ENCODE measurements around the gene PXMP2.

PXMP2 gene

DNA sequence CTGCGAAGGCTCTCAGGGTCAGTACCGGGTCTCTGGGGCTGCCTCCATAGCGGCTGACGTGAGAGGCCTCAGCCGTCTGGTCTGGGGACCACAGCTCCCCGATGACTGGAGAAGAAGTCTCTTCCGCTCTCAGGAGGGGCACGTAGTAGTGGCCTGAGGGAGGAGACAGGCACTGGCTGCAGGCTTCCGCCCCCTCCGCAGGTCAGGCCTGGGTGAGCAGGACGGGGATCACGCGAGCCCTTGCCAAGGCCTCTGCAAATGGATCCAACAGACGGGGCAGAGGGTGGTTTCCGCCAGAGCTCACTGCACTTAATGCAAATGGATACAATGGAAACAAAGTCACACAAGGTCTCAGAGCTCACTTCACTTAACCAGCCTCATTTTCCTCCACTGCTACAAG lies 49.5 kb downstream of the PXMP2 start:
- Histone ChIP-seq H2AFZ (ENCODE audit: low read depth, low read length) (no peak overlapping the region), H3K79me2 (ENCODE audit: low read length) (no peaks in the 10 kb centered on the region), H3K4me1 (ENCODE audit: low read length) (no peaks in the 10 kb centered on the region), H3K9ac (ENCODE audit: low read length) (no peak overlapping the region), H3K4me2 (ENCODE audit: low read length) (no peak overlapping the region), H3K36me3 (replicated peaks; ENCODE audit: low read depth, low read length) (peaks cover 62% of the 10 kb centered on the region), H3K27ac (ENCODE audit: low read length) (no peak overlapping the region), H3K9me3 (ENCODE audit: insufficient read depth, low read length) (no peaks in the 10 kb centered on the region), H3K4me3 (ENCODE audit: low read length) (no peak overlapping the region), H4K20me1 (ENCODE audit: insufficient read depth, low read length) (no peaks in the 10 kb centered on the region), H3K27me3 (ENCODE audit: low read depth, low read length) (no peaks in the 10 kb centered on the region)
- TF ChIP-seq EZH2phosphoT487 (IDR thresholded peaks at IDR 0.05; ENCODE audit: low read depth) (no peak), CTCF (IDR thresholded peaks at IDR 0.05; ENCODE audit: low read depth, low read length) (no peak)

DNA sequence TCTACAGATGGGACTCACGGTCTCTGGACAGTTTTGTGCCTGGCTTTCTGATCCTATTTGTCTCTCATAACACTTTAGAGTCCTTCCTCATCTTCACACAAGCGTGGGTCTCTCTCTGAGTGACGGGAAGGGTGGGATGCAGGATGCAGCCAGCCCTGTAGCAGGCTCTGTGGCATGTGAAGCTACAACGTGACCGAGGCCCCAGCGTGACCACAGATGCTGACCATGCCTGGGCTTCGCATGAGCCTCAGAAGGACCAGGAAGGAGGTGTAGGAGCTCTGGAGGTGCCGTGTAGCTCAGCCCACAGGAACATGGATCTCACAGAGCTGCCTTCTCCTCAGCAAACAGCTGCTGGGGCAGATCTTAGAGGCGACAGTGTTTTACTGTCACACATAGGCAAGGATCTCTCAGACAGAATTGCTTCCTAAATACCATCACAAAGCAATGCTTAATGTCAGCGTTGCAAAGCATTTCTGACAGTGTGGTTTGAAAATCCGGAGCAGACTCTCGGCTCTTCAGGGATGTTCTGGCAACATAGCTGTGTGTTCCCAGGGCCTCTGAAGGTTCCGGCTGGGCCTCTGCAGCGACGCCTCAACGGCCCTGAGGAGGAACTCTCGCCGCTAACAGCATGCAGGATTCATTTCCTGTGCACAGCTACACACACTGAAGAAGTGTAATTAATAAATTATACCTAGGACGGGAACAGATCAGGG lies 52.4 kb downstream of the PXMP2 start:
- no peak overlapping the region for H3K9ac ChIP-seq (ENCODE audit: low read length)
- no peak overlapping the region for H2AFZ ChIP-seq (ENCODE audit: low read depth, low read length)
- H3K27me3 ChIP-seq (ENCODE audit: low read depth, low read length): no peaks in the 10 kb centered on the region
- no peaks in the 10 kb centered on the region for H4K20me1 ChIP-seq (ENCODE audit: insufficient read depth, low read length)
- no peak overlapping the region for H3K27ac ChIP-seq (ENCODE audit: low read length)
- H3K79me2 ChIP-seq (ENCODE audit: low read length): peaks cover 20% of the 10 kb centered on the region
- H3K9me3 ChIP-seq (ENCODE audit: insufficient read depth, low read length): no peaks in the 10 kb centered on the region
- H3K36me3 ChIP-seq (replicated peaks; ENCODE audit: low read depth, low read length): peaks cover 72% of the 10 kb centered on the region
- H3K4me2 ChIP-seq (ENCODE audit: low read length): no peak overlapping the region
- no peak overlapping the region for H3K4me3 ChIP-seq (ENCODE audit: low read length)
- H3K4me1 ChIP-seq (ENCODE audit: low read length): no peaks in the 10 kb centered on the region
- no peak for TF ChIP-seq EZH2phosphoT487 (IDR thresholded peaks at IDR 0.05; ENCODE audit: low read depth)
- TF ChIP-seq CTCF (IDR thresholded peaks at IDR 0.05; ENCODE audit: low read depth, low read length): no peak

DNA sequence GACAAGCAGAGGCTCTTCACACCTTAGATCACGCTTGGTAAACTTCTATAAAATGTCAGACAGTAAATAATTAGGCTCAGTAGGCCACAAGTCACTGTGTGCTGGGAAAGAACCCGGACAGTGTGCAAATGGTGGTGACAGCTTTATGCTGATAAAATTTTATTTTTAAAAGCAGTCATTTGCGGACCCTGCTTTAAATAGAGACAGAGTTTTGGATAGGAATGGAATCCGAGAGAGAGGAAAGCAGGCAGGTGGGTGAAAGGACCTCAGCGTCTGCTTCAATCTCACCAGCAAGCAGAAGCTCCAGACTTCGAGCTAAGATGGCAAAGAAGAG lies 52.9 kb downstream of the PXMP2 start:
- Histone ChIP-seq H3K27me3 (ENCODE audit: low read depth, low read length) (no peaks in the 10 kb centered on the region), H3K4me1 (ENCODE audit: low read length) (no peaks in the 10 kb centered on the region), H3K4me2 (ENCODE audit: low read length) (no peak overlapping the region), H3K9me3 (ENCODE audit: insufficient read depth, low read length) (no peaks in the 10 kb centered on the region), H3K4me3 (ENCODE audit: low read length) (no peak overlapping the region), H3K79me2 (ENCODE audit: low read length) (peaks cover 24% of the 10 kb centered on the region), H3K36me3 (replicated peaks; ENCODE audit: low read depth, low read length) (peaks cover 72% of the 10 kb centered on the region), H3K9ac (ENCODE audit: low read length) (no peak overlapping the region), H3K27ac (ENCODE audit: low read length) (no peak overlapping the region), H4K20me1 (ENCODE audit: insufficient read depth, low read length) (no peaks in the 10 kb centered on the region), H2AFZ (ENCODE audit: low read depth, low read length) (no peak overlapping the region)
- TF ChIP-seq CTCF (IDR thresholded peaks at IDR 0.05; ENCODE audit: low read depth, low read length) (no peak), EZH2phosphoT487 (IDR thresholded peaks at IDR 0.05; ENCODE audit: low read depth) (no peak)

DNA sequence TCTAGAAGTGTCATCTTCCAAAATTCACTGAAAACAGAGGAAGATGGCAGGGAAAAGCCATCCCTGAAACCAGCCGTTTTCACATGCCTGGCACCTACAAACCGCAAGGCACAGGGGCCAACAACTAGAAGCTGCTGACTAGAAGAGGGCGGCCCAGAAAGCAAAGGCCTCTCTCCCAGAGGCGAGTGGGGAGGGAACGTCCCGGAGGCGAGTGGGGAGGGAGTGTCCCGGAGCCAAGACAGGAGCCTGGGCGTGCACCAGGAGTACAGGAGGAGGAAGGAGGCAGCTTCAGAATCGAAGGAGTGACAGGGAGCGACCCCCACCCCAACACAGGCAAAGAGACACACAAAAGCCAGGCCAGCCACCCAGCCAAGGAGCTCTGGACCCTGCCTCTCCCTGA lies 53.3 kb downstream of the PXMP2 start:
- Histone ChIP-seq H3K27ac (ENCODE audit: low read length) (no peak overlapping the region), H3K4me3 (ENCODE audit: low read length) (no peak overlapping the region), H4K20me1 (ENCODE audit: insufficient read depth, low read length) (no peaks in the 10 kb centered on the region), H3K27me3 (ENCODE audit: low read depth, low read length) (no peaks in the 10 kb centered on the region), H3K9ac (ENCODE audit: low read length) (no peak overlapping the region), H3K79me2 (ENCODE audit: low read length) (peaks cover 28% of the 10 kb centered on the region), H2AFZ (ENCODE audit: low read depth, low read length) (no peak overlapping the region), H3K4me1 (ENCODE audit: low read length) (no peaks in the 10 kb centered on the region), H3K9me3 (ENCODE audit: insufficient read depth, low read length) (no peaks in the 10 kb centered on the region), H3K4me2 (ENCODE audit: low read length) (no peak overlapping the region), H3K36me3 (replicated peaks; ENCODE audit: low read depth, low read length) (peaks cover 72% of the 10 kb centered on the region)
- TF ChIP-seq EZH2phosphoT487 (IDR thresholded peaks at IDR 0.05; ENCODE audit: low read depth) (no peak), CTCF (IDR thresholded peaks at IDR 0.05; ENCODE audit: low read depth, low read length) (no peak)
